HCT116 (cell line): ENCODE data around the gene SLC2A9. TPM values are rescaled to one million over a fixed set of nuclear protein-coding genes. Genes with fewer than 3 reads are reported as not detected.

ENCODE experiments used
- ATAC-seq: fragments of 200-7000 bp; cut with Tn5 transposase; 2 replicates; pipeline ENCODE4 v1.9.1; 2020; ENCODE audit warnings: mild to moderate bottlenecking, moderate library complexity
- BruUV-seq: library from RNA; stranded (reverse); fragments of 400-500 nt; replicated peaks from 2 replicates; lab custom pipeline; 2021; lab: Mats Ljungman, UMichigan
- CTCF ChIA-PET: fragments of 300-600 bp; sonication (Branson Sonifier 250); formaldehyde crosslinking; loops from one replicate; lab custom pipeline; 2021; ENCODE audit warnings: antibody characterized with exemption; lab: Charles Lee
- POLR2A ChIA-PET: fragments of 300-600, 350-600 bp; sonication (Branson Sonifier 250); formaldehyde crosslinking; loops from one replicate; lab custom pipeline; 2021; ENCODE audit warnings: antibody characterized with exemption; lab: Charles Lee
- RAD21 ChIA-PET, 2 experiments: fragments of 300-600 bp; sonication (Branson Sonifier 250); formaldehyde crosslinking; loops; one replicate each; lab custom pipeline; 2023; ENCODE audit warnings: low total read pairs in 2 of 2; ENCODE audit not compliant: uncharacterized antibody in 2 of 2, unreplicated experiment in 2 of 2, low non-redundant PET in 1 of 2; lab: Charles Lee
- DNase-seq: peaks from one replicate; pipeline ENCODE4 v3.0.0-alpha.2; 2010; ENCODE audit warnings: low read depth, low spot score
- H2AFZ ChIP-seq: fragments of 200-600 bp; shearing (Covaris generic), sonication (generic); 2 replicates; pipeline ENCODE4 v1.6.1; 2017; ENCODE audit warnings: low read depth, mixed run types, mixed read lengths, antibody characterized with exemption, low read length; ENCODE audit not compliant: poor library complexity, severe bottlenecking
- H3K27ac ChIP-seq: 2 replicates; pipeline ENCODE4 v1.5.1; 2012; ENCODE audit warnings: low read depth, low read length
- H3K27me3 ChIP-seq: fragments of 200-600 bp; sonication (generic); 2 replicates; pipeline ENCODE4 v1.6.1; 2016; ENCODE audit warnings: mixed run types, low read length, mixed read lengths; ENCODE audit not compliant: insufficient read depth
- H3K36me3 ChIP-seq, 2 experiments: fragments of 200-500 bp in 1 of 2; fragments of 200-600 bp in 1 of 2; sonication (Bioruptor generic) in 1 of 2; sonication (generic) in 1 of 2; 2 replicates each; pipeline versions ENCODE4 v1.5.1 to v1.6.1; 2014 to 2016; ENCODE audit warnings: low read length in 2 of 2, inconsistent platforms in 1 of 2, mixed read lengths in 1 of 2, mixed run types in 1 of 2; ENCODE audit not compliant: insufficient read depth in 2 of 2, control insufficient read depth in 1 of 2
- H3K4me1 ChIP-seq, 2 experiments: fragments of 200-600 bp in 1 of 2; sonication (generic) in 1 of 2; 2 replicates each; pipeline versions ENCODE4 v1.5.1 to v1.6.1; 2012 to 2017; ENCODE audit warnings: low read length in 2 of 2, inconsistent platforms in 1 of 2, mild to moderate bottlenecking in 1 of 2, mixed read lengths in 1 of 2, mixed run types in 1 of 2, moderate library complexity in 1 of 2; ENCODE audit not compliant: insufficient read depth in 2 of 2, control insufficient read depth in 1 of 2
- H3K4me2 ChIP-seq: fragments of 200-600 bp; sonication (generic); 2 replicates; pipeline ENCODE4 v1.6.1; 2017; ENCODE audit warnings: mixed run types, low read length, mixed read lengths
- H3K4me3 ChIP-seq, 2 experiments: fragments of 200-600 bp in 1 of 2; sonication (generic) in 1 of 2; replicated peaks in 1 of 2; 2 replicates each; pipeline ENCODE4 v1.5.1; 2011 to 2016; ENCODE audit warnings: low read length in 2 of 2, control low read depth in 1 of 2, low read depth in 1 of 2, mild to moderate bottlenecking in 1 of 2, mixed read lengths in 1 of 2, mixed run types in 1 of 2
- H3K79me2 ChIP-seq: fragments of 200-600 bp; sonication (generic); 2 replicates; pipeline ENCODE4 v1.6.1; 2017; ENCODE audit warnings: mild to moderate bottlenecking, mixed run types, low read length, moderate library complexity, mixed read lengths; ENCODE audit not compliant: insufficient read depth
- H3K9ac ChIP-seq: fragments of 200-600 bp; sonication (generic); 2 replicates; pipeline ENCODE4 v1.6.1; 2016; ENCODE audit warnings: low read length, mixed read lengths
- H3K9me2 ChIP-seq: fragments of 200-600 bp; sonication (generic), shearing (Covaris generic); 2 replicates; pipeline ENCODE4 v1.6.1; 2017; ENCODE audit warnings: mixed run types, mild to moderate bottlenecking, moderate library complexity; ENCODE audit not compliant: insufficient read depth
- H3K9me3 ChIP-seq, 2 experiments: fragments of 200-500 bp in 1 of 2; fragments of 200-600 bp in 1 of 2; sonication (Bioruptor generic) in 1 of 2; sonication (generic) in 1 of 2; 2 replicates each; pipeline ENCODE4 v1.6.1; 2014 to 2017; ENCODE audit warnings: low read length in 2 of 2, mixed read lengths in 2 of 2, inconsistent platforms in 1 of 2, low read depth in 1 of 2, mild to moderate bottlenecking in 1 of 2, mixed run types in 1 of 2, moderate library complexity in 1 of 2; ENCODE audit not compliant: control insufficient read depth in 1 of 2, insufficient read depth in 1 of 2
- H4K20me1 ChIP-seq: fragments of 200-600 bp; sonication (generic), shearing (Covaris generic); 2 replicates; pipeline ENCODE4 v1.6.1; 2017; ENCODE audit warnings: mixed run types, mild to moderate bottlenecking, moderate library complexity; ENCODE audit not compliant: insufficient read depth
- CTCF ChIP-seq, 3 experiments: fragments of 200-600 bp in 1 of 3; sonication (generic) in 1 of 3; IDR thresholded peaks in 2 of 3; conservative IDR thresholded peaks in 1 of 3; 2 replicates each; pipeline ENCODE4 v1.5.1; 2012 to 2017; ENCODE audit warnings: low read depth in 2 of 3, low read length in 2 of 3, antibody characterized with exemption in 1 of 3, borderline replicate concordance in 1 of 3, control low read depth in 1 of 3, mild to moderate bottlenecking in 1 of 3, mixed read lengths in 1 of 3, mixed run types in 1 of 3, moderate library complexity in 1 of 3; ENCODE audit not compliant: insufficient read depth in 1 of 3
- POLR2A ChIP-seq: IDR thresholded peaks from 2 replicates; pipeline ENCODE4 v1.7.0; 2011; ENCODE audit warnings: borderline replicate concordance; ENCODE audit not compliant: insufficient read depth, insufficient read length; ENCODE audit errors: extremely low read depth
- RAD21 ChIP-seq: IDR thresholded peaks from 2 replicates; pipeline ENCODE4 v1.6.1; 2012; ENCODE audit warnings: low read depth, mild to moderate bottlenecking
- intact Hi-C: fragments of 100-400 bp; cut with micrococcal nuclease; formaldehyde crosslinking; loops from 2 replicates; pipeline ENCODE4 v1.10.0; 2022
- total RNA-seq: library from RNA; stranded (reverse); gene quantifications from one replicate; pipeline ENCODE4 v1.2.1, GENCODE V29; 2021; ENCODE audit not compliant: unreplicated experiment

SLC2A9 gene
- total RNA-seq, 1 experiment from 2014 or later: 2.2 TPM

GRCh38 chr4:9898596-9899305 lies 122.5 kb downstream of the SLC2A9 start:
- no peak overlapping the region for H3K4me3 ChIP-seq
- ATAC-seq: peak; percentile 98

More at GRCh38 chr4:9898596-9899305, 122.5 kb downstream of the SLC2A9 start:
- intact Hi-C loops: loop anchor here (1.0 to 10.0 kb wide), 2 partner anchors 133 to 194 kb away; no protein-coding TSS in a partner anchor
- CTCF ChIA-PET: interaction anchor here (1.0 to 3.0 kb wide), 4 partner anchors 116 to 195 kb away, joined by 3 to 17 read pairs (median 6); no protein-coding TSS in a partner anchor
- no peaks in the 10 kb centered on the region for H4K20me1 ChIP-seq
- no peaks in the 10 kb centered on the region for H3K9me3 ChIP-seq
- RAD21 ChIA-PET: no interaction called here
- H2AFZ ChIP-seq: no peak overlapping the region
- H3K9ac ChIP-seq: no peak overlapping the region
- DNase-seq: peak; percentile 35
- POLR2A ChIA-PET: no interaction called here
- no peaks in the 10 kb centered on the region for H3K27me3 ChIP-seq
- no peaks in the 10 kb centered on the region for H3K79me2 ChIP-seq
- no peaks in the 10 kb centered on the region for H3K4me1 ChIP-seq
- H3K4me2 ChIP-seq: no peak overlapping the region
- no peaks in the 10 kb centered on the region for H3K36me3 ChIP-seq
- no TSS peak for BruUV-seq
- TF ChIP-seq POLR2A (no peak), CTCF (IDR thresholded peaks at IDR 0.05 in 2 of 3, conservative IDR thresholded peaks at IDR 0.05 in 1 of 3; ENCODE audit: borderline replicate concordance in 1 of 3, insufficient read depth in 1 of 3, low read depth in 2 of 3, low read length in 2 of 3) (peak; percentile 48 to 72 (median 50)), RAD21 (peak; percentile 72)
- no peak overlapping the region for H3K27ac ChIP-seq
- no peaks in the 10 kb centered on the region for H3K9me2 ChIP-seq
